HepG2 (cell line): ENCODE measurements around the gene HEXIM1. TPM values are rescaled to one million over a fixed set of nuclear protein-coding genes. Genes with fewer than 3 reads are reported as not detected.

Experiments used
- AGO2 ChIP-seq: fragments of 200-400 bp; formaldehyde crosslinking; optimal IDR thresholded peaks from 2 replicates; pipeline ENCODE3; 2017; ENCODE audit warnings: mild to moderate bottlenecking, low read depth, low read length, moderate library complexity
- GATA4 ChIP-seq: sonication (generic); IDR thresholded peaks from 2 replicates; pipeline ENCODE4 v1.6.1; 2016; ENCODE audit warnings: antibody characterized with exemption, low read depth, borderline replicate concordance
- GFI1 ChIP-seq: sonication (generic); formaldehyde crosslinking; IDR thresholded peaks from 2 replicates; pipeline ENCODE4 v1.5.0; 2020; ENCODE audit warnings: missing genetic modification reagents, mild to moderate bottlenecking, borderline replicate concordance
- ISL2 ChIP-seq: sonication (generic); formaldehyde crosslinking; IDR thresholded peaks from 2 replicates; pipeline ENCODE4 v1.5.0; 2020; ENCODE audit warnings: missing genetic modification reagents
- ISX ChIP-seq: sonication (generic); formaldehyde crosslinking; conservative IDR thresholded peaks from 2 replicates; pipeline ENCODE4 v1.5.0; 2020; ENCODE audit warnings: missing genetic modification reagents
- LCORL ChIP-seq, 2 experiments: fragments of 450-650 bp in 1 of 2; sonication (generic) in 1 of 2; formaldehyde crosslinking in 1 of 2; IDR thresholded peaks; 2 replicates each; pipeline versions ENCODE4 v1.5.0 to v1.6.1; 2017 to 2020; ENCODE audit warnings: antibody characterized with exemption in 1 of 2, missing genetic modification reagents in 1 of 2
- NR1H2 ChIP-seq: sonication (generic); formaldehyde crosslinking; IDR thresholded peaks from 2 replicates; pipeline ENCODE4 v1.8.1; 2022; ENCODE audit warnings: low read depth, missing genetic modification reagents, borderline replicate concordance
- NR2F6 ChIP-seq, 2 experiments: IDR thresholded peaks; 2 replicates each; pipeline ENCODE4 v1.6.1; 2016; ENCODE audit warnings: antibody characterized with exemption in 1 of 2, mild to moderate bottlenecking in 1 of 2
- WIZ ChIP-seq: sonication (generic); formaldehyde crosslinking; IDR thresholded peaks from 2 replicates; pipeline ENCODE4 v1.5.1; 2020; ENCODE audit warnings: mild to moderate bottlenecking, missing genetic modification reagents
- ZBTB7A ChIP-seq: sonication (generic); formaldehyde crosslinking; IDR thresholded peaks from 2 replicates; pipeline ENCODE4 v1.8.0; 2022; ENCODE audit warnings: mild to moderate bottlenecking, missing genetic modification reagents
- ZFP1 ChIP-seq: IDR thresholded peaks from 2 replicates; pipeline ENCODE4 v1.6.1; 2016
- ZNF18 ChIP-seq: sonication (generic); formaldehyde crosslinking; IDR thresholded peaks from 2 replicates; pipeline ENCODE4 v1.8.0; 2022; ENCODE audit warnings: mild to moderate bottlenecking, missing genetic modification reagents; ENCODE audit not compliant: insufficient replicate concordance
- ZNF225 ChIP-seq: sonication (generic); formaldehyde crosslinking; IDR thresholded peaks from 2 replicates; pipeline ENCODE4 v1.4.0; 2020; ENCODE audit warnings: mild to moderate bottlenecking, missing genetic modification reagents
- ZNF362 ChIP-seq: sonication (generic); formaldehyde crosslinking; IDR thresholded peaks from 2 replicates; pipeline ENCODE4 v1.4.0; 2020; ENCODE audit warnings: missing genetic modification reagents, mild to moderate bottlenecking, borderline replicate concordance
- ZNF720 ChIP-seq: sonication (generic); formaldehyde crosslinking; IDR thresholded peaks from 2 replicates; pipeline ENCODE4 v1.4.0; 2020; ENCODE audit warnings: missing genetic modification reagents
- ZNF768 ChIP-seq: sonication (generic); formaldehyde crosslinking; IDR thresholded peaks from 2 replicates; pipeline ENCODE4 v1.4.0; 2020; ENCODE audit warnings: missing genetic modification reagents
- polyA plus RNA-seq, 8 experiments: library from polyadenylated mRNA; depleted of rRNA in 3 of 8; stranded (reverse) in 7 of 8; unstranded in 1 of 8; fragments of >200 nt; fragmentation: Illumina TruSeq in 4 of 8; extraction: Trizol in 4 of 8; gene quantifications; 2 replicates each; pipeline versions ENCODE4 v1.2.1 to v1.2.3, GENCODE V29; 2011 to 2016; ENCODE audit warnings: low read depth in 4 of 8, missing spikeins in 1 of 8, mixed read lengths in 1 of 8; ENCODE audit not compliant: insufficient read depth in 1 of 8
- total RNA-seq, 5 experiments: library from RNA; depleted of rRNA; stranded (reverse); fragments of >200 nt; fragmentation: Illumina TruSeq; extraction: Trizol; gene quantifications; 2 replicates each; pipeline ENCODE4 v1.2.3, GENCODE V29; 2016; ENCODE audit warnings: low read depth in 1 of 5
- TF ChIP-seq, protein P1 (sequence below): IDR thresholded peaks from 2 replicates; pipeline ENCODE4 v1.6.1; 2018; ENCODE audit warnings: missing genetic modification reagents
- TF ChIP-seq, protein P2 (sequence below): sonication (generic); formaldehyde crosslinking; IDR thresholded peaks from 2 replicates; pipeline ENCODE4 v1.4.0; 2020; ENCODE audit warnings: missing genetic modification reagents
- TF ChIP-seq, protein P3 (sequence below): IDR thresholded peaks from 2 replicates; pipeline ENCODE4 v1.4.0; 2020; ENCODE audit warnings: mild to moderate bottlenecking, missing genetic modification reagents

Gene HEXIM1
- total and polyA plus RNA-seq, 2 of the 13 experiments (the other 11 are each of a cell fraction or from before 2014, with no cell fraction given), result 10.5 to 16.6 TPM

GRCh38 chr17:45132572-45133463, 15.5 kb upstream of the HEXIM1 start (continued):
- no peak; the same call in 1 of the 2 replicates for TF ChIP-seq NR1H2 (CRISPR knock-in tag)
- TF ChIP-seq, protein P1, sequence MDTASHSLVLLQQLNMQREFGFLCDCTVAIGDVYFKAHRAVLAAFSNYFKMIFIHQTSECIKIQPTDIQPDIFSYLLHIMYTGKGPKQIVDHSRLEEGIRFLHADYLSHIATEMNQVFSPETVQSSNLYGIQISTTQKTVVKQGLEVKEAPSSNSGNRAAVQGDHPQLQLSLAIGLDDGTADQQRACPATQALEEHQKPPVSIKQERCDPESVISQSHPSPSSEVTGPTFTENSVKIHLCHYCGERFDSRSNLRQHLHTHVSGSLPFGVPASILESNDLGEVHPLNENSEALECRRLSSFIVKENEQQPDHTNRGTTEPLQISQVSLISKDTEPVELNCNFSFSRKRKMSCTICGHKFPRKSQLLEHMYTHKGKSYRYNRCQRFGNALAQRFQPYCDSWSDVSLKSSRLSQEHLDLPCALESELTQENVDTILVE (CRISPR knock-in tag), result peak; percentile 43
- TF ChIP-seq WIZ, result no peak
- 0 out of 2 replicates have a peak, but pooled peaks have one; percentile 15 for TF ChIP-seq ZNF720 (CRISPR knock-in tag)
- no peak for TF ChIP-seq NR2F6 (IDR thresholded peaks at IDR 0.05)
- 0 out of 2 replicates have a peak, but pooled peaks have one; percentile 8 for TF ChIP-seq NR2F6 (CRISPR knock-in tag; IDR thresholded peaks at IDR 0.05)
- TF ChIP-seq, protein P2, sequence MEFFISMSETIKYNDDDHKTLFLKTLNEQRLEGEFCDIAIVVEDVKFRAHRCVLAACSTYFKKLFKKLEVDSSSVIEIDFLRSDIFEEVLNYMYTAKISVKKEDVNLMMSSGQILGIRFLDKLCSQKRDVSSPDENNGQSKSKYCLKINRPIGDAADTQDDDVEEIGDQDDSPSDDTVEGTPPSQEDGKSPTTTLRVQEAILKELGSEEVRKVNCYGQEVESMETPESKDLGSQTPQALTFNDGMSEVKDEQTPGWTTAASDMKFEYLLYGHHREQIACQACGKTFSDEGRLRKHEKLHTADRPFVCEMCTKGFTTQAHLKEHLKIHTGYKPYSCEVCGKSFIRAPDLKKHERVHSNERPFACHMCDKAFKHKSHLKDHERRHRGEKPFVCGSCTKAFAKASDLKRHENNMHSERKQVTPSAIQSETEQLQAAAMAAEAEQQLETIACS, result peak; percentile 61
- TF ChIP-seq LCORL (IDR thresholded peaks at IDR 0.05), result no peak
- peak; percentile 64; the same call in 1 of the 2 replicates for TF ChIP-seq LCORL (CRISPR knock-in tag; IDR thresholded peaks at IDR 0.05)
- peak; percentile 59; the same call in 1 of the 2 replicates for TF ChIP-seq ZNF362 (CRISPR knock-in tag)
- TF ChIP-seq ZNF18 (CRISPR knock-in tag), result no peak
- TF ChIP-seq, protein P3, sequence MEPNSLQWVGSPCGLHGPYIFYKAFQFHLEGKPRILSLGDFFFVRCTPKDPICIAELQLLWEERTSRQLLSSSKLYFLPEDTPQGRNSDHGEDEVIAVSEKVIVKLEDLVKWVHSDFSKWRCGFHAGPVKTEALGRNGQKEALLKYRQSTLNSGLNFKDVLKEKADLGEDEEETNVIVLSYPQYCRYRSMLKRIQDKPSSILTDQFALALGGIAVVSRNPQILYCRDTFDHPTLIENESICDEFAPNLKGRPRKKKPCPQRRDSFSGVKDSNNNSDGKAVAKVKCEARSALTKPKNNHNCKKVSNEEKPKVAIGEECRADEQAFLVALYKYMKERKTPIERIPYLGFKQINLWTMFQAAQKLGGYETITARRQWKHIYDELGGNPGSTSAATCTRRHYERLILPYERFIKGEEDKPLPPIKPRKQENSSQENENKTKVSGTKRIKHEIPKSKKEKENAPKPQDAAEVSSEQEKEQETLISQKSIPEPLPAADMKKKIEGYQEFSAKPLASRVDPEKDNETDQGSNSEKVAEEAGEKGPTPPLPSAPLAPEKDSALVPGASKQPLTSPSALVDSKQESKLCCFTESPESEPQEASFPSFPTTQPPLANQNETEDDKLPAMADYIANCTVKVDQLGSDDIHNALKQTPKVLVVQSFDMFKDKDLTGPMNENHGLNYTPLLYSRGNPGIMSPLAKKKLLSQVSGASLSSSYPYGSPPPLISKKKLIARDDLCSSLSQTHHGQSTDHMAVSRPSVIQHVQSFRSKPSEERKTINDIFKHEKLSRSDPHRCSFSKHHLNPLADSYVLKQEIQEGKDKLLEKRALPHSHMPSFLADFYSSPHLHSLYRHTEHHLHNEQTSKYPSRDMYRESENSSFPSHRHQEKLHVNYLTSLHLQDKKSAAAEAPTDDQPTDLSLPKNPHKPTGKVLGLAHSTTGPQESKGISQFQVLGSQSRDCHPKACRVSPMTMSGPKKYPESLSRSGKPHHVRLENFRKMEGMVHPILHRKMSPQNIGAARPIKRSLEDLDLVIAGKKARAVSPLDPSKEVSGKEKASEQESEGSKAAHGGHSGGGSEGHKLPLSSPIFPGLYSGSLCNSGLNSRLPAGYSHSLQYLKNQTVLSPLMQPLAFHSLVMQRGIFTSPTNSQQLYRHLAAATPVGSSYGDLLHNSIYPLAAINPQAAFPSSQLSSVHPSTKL (CRISPR knock-in tag), result peak; percentile 29; the same call in 1 of the 2 replicates
- TF ChIP-seq ISX, result no peak
- TF ChIP-seq GFI1 (CRISPR knock-in tag), result peak; percentile 32; the same call in 1 of the 2 replicates
- TF ChIP-seq ISL2 (CRISPR knock-in tag), result peak; percentile 56; the same call in 1 of the 2 replicates
- peak; percentile 63; the same call in 1 of the 2 replicates for TF ChIP-seq ZNF768
- 0 out of 2 replicates have a peak, but pooled peaks have one; percentile 76 for TF ChIP-seq ZNF225 (CRISPR knock-in tag)
- peak; percentile 70 for TF ChIP-seq ZBTB7A (CRISPR knock-in tag)
- no peak for TF ChIP-seq ZFP1 (CRISPR knock-in tag)
- peak; percentile 70 for TF ChIP-seq AGO2
- 0 out of 2 replicates have a peak, but pooled peaks have one; percentile 13 for TF ChIP-seq GATA4
